GOT3 (cell line): ENCODE results near the gene KCNQ2.
"Not testable (repeated sequence)": the region's sequence is repeated elsewhere in the genome, so short reads cannot be mapped to it uniquely, and the experiment has no call there.

Experiments used
- DNase-seq: peaks from one replicate; lab custom pipeline; 2025; ENCODE audit warnings: mixed read lengths; lab: John Stamatoyannopoulos, UW

KCNQ2 gene

DNA sequence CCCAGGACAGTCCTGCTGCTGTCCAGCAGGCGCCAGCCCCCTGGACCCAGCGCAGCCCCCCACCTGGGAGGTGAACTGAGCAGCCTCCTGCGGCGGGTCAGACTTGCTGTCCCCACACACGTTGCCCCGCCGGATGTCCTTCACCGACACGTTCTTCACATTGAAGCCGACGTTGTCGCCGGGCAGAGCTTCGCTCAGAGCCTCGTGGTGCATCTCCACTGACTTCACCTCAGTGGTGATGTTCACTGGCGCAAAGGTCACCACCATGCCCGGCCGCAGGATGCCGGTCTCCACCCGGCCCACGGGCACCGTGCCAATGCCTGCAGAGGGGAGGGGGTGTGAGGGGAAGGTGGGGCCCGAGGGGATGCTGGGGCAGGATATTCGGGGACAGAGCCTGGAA is 18.0 kb upstream of the KCNQ2 start:
- DNase-seq = no peak

DNA sequence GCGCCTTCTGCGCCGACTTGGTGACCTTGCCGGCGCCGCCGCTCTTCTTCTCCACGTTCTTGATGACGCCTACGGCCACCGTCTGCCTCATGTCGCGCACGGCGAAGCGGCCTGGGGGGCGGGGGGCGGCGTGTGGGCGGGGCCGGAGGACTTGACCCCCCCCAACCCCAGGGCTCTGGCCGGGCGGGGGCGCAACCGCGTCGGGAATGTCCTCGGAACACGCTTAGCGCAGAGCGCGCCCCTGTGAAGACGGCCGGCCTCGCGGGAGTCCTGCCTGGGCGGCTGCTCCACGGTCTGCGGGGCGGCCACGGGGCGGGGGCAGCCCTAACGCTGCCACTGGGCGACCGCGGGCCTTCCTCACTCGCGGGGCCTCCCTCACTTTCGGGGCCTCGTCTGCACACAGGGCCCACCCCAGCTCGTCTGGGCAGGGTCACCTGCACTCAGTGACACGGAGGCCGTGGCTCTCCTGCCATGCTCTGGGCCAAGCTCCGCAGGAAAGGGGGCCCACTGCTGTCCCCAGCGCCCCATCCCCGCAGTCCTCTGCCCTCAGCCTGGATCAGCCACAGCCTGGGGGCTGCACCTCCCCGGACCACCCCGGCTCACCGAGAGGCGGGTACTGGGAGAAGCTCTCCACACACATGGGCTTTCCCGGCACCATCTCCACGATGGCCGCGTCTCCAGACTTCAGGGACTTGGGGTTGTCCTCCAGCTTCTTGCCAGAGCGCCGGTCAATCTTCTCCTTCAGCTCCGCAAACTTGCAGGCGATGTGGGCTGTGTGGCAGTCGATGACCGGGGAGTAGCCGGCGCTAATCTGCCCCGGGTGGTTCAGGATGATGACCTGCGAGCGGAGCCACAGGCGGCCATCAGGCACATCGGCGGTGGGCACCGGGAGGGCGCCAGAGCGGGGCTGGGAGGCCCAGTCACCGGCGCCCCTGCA is 16.1 kb upstream of the KCNQ2 start:
- DNase-seq = no peak

DNA sequence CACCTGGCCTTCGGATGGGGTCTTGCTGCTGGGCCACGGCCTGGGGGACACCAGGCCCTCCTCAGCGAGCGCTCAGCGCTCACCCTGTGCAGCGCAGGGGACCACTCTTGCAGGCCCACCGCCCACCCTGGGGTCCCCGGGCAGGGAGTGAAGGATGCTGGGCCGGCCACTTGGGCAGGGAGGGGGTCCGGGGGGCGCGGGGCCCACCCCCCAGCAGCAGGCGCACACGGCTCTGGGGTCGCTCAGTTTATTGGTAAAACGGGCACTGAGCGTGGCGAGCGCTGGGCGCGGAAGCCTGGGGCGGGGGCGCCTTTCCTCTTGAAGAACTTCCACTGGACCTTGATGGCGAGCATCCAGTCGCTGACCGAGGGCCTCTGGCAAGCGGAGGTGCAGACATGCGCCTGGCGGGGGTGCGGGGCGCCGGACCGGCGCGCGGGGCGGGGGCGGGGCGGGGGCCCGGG is 15.4 kb upstream of the KCNQ2 start:
- DNase-seq = no peak

DNA sequence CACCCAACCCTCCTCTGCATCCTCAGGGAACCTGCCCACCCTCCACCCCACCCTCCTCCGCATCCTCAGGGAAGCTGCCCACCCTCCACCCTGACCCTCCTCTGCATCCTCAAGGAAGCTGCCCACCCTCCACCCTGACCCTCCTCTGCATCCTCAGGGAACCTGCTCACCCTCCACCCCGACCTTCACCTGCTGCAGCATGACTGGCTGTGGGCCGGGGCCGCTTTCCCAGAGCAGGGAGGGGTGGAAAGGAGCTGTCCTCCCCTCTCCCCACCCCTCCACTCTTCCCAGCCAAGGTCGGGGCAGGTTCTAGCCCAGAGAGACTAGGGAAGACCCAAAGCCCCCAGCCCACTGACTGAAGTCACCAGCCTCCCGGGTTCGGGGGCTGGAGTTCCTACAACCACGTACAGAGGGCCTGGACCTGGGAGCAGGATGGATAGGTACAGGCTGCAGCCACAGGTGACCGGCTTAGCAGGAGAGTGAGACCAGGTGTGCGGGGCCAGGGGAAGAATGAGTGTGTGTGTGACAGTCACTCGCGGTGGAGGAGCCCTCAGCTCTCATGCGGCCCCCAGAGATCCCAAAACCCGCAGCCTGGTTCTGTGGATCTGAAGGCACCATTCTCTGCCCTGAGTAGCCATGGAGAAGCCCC is 14.8 kb upstream of the KCNQ2 start:
- no peak for DNase-seq

DNA sequence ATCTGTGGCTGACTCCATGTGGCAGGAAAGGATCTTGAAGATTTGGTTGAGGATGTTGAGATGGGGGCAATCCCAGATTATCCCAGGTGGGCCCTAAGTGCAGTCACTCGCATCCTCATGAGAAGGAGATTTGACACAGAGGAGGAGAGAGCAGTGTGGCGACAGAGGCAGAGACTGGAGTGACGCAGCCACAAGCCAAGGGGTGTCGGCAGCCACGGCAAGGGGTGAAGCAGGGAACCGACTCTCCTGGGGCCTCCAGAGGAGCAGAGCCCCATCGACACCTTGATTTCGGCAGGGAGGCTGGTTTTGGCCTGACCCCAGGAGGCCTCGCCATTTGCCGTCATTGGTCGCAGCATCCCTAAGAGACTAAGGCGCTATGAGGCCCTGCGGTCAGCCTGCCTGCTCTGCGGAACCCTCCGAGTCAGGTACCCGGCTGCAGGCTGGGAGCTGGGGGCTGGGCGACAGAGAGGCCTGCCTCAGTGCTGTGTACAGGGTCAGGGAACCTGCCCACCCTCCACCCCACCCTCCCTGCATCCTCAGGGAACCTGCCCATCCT is 13.9 kb upstream of the KCNQ2 start:
- DNase-seq = no peak

DNA sequence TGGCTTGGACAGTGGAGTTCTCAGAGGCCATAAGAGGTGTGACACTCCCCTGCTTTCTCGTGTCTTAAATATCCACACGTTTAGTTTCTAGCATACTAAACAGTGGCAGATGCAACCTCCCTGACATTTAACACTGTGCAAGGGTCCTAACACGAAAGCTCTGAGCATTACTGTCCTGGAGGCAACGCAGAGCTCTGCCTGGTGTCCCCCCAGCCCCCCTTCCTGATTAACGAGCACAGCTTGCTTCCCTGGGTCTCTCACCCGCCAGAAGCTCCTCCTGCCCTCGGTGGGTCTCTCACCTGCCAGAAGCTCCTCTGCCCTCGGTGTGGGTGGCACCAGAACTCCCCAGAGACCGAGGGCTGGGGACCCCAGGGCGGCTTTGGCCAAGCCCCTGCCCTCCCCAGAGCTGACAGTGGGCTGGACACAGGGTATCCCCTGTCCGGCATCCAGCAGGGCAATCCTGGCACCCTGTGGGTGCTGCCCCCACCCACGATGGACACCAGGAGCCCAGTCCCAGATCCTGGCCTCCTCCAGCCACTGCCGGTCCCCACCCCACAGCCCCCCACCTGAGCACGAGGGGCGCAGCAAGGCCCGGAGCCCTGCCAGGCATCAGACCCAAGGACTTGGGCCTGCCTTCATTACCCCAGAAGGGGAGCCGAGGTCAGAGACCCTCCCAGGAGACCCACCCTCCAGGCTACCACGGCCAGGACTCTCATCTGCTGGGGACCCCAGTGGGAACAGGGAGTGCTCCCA is 12.4 kb upstream of the KCNQ2 start:
- DNase-seq = no peak

DNA sequence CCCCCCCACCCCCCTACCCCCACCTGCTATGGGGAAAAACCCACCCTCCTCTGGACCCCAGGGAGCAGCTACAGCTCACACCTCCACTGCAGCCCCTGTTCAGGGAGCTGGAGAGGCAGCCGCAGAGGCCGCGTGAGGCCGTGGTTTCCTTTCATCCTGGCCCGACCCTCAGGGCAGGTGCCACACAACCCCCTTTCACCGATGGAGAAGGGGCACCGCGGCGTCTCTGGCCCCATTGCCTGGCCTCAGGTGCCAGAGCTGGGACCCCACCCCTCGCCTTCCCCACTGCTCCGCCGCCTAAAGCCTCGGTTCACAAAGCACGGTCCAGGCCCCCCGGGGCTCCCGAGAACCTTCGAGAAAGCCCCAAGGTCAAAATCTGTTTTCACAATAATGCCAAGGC is 11.8 kb upstream of the KCNQ2 start:
- no peak for DNase-seq

DNA sequence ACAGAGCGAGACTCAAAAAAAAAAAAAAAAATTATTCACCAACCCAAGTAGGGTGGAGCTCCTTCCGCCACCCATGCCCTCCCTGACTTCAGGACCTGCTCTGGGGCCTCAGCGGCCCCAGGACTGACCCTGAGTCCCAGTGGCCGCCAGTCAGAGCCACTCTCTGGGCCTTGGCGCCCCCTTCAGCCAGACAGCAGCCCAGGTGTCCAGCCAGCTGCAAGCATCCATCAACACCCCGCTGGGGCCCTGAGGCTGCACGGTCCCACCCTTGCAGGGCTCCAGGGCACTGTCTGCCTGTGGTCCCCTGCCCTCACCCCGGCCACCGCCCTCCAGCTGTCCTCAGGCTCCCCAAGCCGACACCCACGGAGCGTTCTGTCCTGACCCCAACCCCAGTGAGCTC is 11.4 kb upstream of the KCNQ2 start:
- DNase-seq = no peak

DNA sequence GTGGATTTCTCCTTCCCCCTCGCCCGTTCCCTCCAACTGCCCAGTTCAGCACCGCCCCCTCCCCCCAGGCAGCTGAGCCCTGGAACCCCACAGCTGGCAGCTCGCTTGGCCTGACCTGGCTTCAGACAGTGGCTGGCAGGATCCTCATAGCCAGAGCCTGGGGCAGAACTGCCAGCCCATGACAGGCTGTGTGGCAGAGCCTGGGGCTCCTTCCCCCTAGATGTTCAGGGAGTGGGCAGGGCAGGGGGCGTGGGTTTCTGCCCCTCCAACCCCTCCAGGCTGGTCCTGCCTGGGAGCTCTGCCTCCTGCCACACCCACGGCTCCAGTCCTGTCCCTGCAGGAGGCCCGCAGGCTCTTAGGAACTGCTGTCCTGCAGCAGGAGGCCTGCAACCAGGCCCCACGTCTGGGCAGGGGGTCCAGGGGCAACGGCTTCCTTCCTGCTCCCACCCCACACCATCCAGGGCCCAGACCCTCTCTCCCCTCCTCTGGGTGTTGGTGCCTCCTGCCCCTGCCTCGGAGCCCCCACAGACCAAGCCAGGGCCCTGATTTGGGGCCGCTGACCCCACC is 9.6 kb upstream of the KCNQ2 start:
- DNase-seq = no peak

DNA sequence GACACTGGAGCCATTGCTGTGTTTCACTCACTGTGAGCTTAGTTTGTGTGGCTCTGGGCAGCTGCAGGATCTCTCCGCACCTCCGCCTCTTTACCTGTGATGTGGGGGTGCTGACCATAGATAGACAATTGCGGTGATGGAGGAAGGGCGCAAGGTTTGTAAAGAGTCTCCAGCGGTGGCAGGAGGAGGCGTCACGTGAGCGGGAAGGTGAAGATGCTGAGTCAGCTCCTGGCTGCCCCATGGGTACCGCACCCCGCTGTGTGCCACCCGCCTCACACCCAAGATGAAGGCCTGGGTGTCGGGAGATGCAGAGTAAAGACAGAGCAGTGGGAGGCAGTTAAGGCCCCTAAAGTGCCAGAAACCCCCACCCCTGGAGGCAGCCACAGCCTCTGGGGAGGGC is 9.0 kb upstream of the KCNQ2 start:
- no peak for DNase-seq

DNA sequence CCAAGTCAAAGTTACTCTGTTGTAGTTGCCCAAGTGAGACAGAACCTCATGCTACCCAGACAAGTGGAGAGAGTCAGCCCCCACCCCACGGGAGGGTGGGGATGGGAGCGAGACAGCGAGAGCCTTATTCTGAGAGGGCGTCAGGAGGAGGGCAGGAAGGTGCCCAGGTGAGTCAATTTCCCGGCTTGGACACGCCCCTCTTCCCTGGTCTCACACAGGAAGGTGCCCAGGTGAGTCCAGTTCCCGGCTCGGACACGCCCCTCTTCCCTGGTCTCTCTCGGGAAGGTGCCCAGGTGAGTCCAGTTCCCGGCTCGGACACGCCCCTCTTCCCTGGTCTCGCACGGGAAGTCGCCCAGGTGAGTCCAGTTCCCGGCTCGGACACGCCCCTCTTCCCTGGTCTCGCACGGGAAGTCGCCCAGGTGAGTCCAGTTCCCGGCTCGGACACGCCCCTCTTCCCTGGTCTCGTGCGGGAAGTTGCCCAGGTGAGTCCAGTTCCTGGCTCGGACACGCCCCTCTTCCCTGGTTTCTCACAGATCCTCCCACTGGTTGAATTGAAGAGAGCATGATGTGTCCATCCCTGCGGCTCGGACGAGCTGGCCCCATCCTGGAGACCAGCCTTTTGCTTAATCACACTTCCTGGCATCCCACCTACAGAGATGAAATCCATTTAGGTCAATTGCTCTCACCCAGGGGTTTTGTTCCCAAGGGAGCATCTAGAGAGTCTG is 7.4 kb upstream of the KCNQ2 start:
- DNase-seq = not testable (repeated sequence)

DNA sequence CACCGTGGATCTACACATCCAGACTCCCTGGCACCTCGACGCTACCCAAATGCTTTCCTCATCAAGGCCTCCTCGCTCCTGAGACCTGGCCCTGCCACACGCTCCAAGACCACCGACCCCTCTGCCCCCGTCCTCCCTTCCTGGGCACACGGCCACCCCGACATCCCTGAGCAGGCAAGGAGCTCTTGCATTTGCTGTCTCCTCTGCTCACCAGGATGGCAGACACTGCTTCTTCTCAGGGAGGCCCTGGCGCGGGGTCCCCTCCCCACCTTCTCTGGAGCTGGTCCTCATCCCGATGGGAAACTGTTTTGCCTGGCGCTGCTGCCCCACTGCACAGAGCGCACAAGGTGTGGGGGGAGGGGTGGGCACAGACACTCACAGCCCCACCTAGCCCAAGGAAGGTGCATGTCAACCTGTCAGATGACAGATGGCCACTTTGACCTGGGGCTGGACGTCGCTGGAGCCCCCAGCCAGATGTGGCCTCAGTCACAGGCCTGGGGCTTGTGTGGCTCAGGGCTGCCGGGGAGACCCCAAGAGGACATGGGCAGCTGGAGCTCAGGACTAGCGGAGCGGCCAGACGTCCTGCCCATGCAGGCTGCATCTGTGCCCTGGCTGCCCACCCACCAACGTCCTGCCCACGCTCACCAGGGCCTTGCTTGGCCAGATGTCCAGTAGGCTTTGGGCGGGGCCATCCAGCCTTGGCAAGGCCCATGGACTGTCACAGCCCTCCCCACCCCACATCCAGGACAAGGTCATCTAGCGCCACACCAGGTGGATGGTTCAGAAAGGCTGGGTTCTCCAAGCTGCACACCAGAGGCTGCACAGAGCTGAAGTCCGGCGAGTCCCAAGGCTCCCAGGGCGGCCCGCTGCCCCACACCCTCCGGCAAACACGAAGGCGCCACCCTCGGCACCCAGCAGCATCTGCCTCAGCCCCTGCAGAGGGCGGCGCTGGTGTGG is 6.2 kb upstream of the KCNQ2 start:
- no peak for DNase-seq

DNA sequence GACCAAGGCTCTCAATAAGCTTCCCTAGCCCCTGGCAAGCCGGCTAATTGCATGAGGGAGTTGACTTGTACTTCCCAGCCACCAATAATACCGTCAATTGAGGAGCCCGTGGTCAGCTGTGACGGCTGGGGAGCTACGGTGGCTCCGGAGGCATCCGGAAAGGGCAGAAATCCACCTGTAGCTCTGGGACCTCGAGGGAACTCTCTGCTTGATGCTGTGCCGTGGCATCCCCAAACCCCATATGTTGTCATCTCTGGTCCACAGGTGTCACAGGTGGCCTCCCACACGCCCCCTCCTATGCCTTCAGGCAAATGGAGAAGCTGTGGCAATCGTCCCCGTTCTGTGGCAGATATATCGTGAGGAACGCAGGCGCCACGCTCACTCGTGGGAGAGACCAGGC is 5.5 kb upstream of the KCNQ2 start:
- DNase-seq = no peak

DNA sequence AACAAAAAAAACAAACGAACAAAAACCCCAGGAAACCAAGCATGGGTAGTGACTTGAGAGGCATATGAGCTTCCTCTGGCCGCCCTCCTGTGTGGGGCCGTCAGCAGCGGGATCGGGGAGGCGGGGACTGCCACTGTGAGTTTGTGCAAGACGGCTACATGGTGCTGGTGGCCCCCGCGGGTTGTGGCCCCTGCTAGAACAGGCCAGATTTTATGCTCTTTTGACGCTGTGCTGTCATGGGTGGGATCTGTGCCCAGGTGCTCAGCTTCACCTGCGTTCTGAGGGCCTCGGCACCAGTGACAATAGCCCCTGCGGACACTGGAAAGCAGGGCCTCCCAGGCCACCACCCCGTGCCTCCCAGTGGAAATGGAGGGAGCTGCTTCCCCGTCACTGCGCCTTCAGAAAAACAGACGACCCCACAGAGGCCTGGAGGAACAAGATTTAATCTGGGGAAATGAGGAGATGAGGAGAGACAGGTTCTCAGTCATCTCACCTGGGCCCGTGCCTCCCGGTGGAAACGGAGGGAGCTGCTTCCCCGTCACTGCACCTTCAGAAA is 4.7 kb upstream of the KCNQ2 start:
- DNase-seq = no peak

DNA sequence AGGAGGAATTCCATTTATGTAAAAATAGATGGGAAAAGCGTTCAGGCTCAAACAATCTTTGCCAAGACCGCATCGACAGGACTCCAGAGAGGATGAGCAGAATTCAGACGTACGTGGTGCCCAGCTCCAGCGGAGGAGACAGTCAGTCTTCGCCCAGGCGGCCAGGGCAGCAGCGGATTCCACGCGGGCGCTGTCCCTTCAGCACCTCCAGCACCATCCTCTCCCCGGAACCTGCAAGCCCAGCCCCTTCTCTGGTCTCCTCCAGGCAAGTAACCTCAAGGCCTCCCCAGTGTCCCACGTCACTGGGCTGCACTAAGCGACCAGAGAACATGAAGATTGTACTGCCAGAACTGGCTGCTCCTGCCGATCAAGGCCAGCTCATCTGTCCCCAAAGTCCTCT is 2.8 kb upstream of the KCNQ2 start:
- no peak for DNase-seq

DNA sequence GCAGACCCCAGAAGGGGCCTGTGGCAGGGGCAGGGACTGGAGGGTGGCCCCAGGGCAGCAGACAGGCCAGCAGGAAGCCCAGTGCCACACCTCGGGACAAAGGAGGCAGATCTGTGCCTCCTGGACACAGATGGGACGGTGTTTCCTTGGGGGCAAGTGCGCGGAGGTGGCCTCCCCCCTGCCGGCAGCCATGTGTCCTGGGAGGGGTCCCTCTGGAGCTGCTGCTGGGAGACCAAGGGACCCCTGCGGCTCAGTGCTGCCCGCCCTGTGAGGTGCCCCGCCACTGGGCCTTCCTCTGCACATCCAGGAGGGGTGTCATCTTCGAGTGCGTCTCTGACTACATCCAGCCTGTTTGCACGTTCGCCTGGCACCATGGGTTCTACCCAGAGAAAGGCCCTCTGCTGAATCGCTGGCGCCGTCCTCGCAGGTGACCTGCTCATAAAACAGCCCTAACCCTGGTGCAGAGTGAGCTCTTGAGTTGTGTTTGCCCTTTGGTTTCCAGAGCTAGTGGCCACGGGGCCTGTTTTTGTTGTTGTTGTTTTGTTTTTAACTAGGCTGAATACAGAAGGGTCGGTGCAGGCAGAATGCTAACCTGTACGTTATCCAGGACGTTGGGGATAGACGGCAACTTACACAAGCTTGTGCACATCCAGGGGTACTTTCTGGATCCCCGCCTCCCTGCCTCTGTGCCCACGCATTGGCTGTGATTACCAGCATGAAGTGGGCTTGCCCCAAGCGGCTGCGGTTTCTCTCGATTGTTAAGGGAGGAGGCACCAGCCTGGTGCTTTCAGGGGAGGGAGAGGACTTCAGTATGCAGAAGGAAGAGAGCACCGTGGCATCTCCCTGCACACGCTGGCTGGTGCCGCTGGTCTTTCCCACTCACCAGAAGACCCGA is 1.3 kb upstream of the KCNQ2 start:
- no peak for DNase-seq

DNA sequence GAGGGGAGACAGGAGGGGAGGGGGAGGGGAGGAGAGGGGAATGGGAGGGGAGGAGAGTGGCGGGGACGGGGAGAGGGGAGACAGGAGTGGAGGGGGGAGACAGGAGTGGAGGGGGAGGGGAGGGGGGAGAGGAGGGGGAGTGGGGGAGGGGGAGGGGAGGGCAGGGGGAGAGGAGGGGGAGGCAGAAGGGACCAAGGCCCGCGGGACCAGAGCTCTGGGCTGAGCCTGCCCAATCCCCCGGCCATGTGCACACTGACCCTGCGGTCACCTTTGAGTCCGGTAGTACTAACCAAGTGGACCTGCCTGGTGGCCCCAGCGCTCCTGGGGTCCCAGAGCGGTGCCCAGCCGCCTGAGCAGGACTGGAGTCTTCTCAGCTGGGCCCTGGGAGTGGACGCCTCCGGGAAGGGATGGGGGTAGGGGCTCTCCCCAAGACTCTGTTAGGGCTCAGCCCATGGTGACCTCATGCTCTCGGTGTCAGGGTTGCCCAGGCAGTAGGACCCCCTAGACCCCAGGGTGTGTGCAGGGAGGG is 471 bp upstream of the KCNQ2 start:
- no peak for DNase-seq

DNA sequence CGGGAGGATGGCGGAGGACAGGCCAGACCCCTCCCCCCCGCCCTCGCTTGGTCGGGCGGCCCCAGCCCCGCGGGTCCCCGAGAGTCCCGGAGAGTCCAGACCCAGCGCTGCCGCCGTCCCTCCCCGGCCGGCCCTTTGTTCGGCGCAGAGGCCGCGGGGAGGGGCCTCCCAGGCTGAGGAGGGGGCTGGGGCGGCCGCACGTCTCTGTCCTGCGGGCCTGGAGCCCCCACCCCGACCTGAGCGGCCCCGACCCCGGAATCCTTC is 806 bp downstream of the KCNQ2 start:
- DNase-seq = no peak
